Testis (tissue), 2 donors: ENCODE measurements around the gene CFAP20DC.
"Not testable (repeated sequence)": the region's sequence is repeated elsewhere in the genome, so short reads cannot be mapped to it uniquely, and the experiment has no call there.

Experiments used
- POLR2A ChIP-seq: fragments of 450-650 bp; IDR thresholded peaks from one replicate; pipeline ENCODE4 v1.6.1; 2017; ENCODE audit warnings: antibody characterized with exemption, mild to moderate bottlenecking, moderate library complexity
- TF ChIP-seq, protein P1 (sequence below), 3 experiments: fragments of 450-650 bp in 2 of 3; fragments of 200-600 bp in 1 of 3; sonication (generic) in 1 of 3; IDR thresholded peaks; one replicate each; pipeline ENCODE4 v1.5.1; 2016 to 2019; ENCODE audit warnings: antibody characterized with exemption in 3 of 3, mild to moderate bottlenecking in 2 of 3, moderate library complexity in 1 of 3

DNA sequence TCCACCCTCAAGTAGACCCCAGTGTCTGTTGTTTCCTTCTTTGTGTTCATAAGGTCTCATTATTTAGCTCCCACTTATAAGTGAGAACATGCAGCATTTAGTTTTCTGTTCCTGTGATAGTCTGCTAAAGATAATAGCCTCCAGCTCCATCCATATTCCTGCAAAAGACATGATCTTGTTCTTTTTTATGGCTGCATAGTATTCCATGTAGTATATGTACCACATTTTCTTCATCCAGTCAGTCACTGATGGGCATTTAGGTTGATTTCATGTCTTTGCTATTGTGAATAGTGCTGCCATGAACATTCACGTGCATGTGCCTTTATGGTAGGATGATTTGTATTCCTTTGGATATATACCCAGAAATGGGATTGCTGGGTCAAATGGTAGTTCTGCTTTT, 82.0 kb downstream of the CFAP20DC start:
- TF ChIP-seq, protein P1, sequence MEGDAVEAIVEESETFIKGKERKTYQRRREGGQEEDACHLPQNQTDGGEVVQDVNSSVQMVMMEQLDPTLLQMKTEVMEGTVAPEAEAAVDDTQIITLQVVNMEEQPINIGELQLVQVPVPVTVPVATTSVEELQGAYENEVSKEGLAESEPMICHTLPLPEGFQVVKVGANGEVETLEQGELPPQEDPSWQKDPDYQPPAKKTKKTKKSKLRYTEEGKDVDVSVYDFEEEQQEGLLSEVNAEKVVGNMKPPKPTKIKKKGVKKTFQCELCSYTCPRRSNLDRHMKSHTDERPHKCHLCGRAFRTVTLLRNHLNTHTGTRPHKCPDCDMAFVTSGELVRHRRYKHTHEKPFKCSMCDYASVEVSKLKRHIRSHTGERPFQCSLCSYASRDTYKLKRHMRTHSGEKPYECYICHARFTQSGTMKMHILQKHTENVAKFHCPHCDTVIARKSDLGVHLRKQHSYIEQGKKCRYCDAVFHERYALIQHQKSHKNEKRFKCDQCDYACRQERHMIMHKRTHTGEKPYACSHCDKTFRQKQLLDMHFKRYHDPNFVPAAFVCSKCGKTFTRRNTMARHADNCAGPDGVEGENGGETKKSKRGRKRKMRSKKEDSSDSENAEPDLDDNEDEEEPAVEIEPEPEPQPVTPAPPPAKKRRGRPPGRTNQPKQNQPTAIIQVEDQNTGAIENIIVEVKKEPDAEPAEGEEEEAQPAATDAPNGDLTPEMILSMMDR (IDR thresholded peaks at IDR 0.05), result not testable (repeated sequence)
- not testable (repeated sequence) for TF ChIP-seq POLR2A
